Common myeloid progenitor, CD34-positive (primary cell): ENCODE data around the gene ANKRD11.

Source experiments
- CTCF ChIA-PET: fragments of 350-600 bp; sonication (Branson Sonifier 250); formaldehyde crosslinking; loops from one replicate; lab custom pipeline; 2021; ENCODE audit warnings: antibody characterized with exemption; lab: Charles Lee
- POLR2A ChIA-PET: fragments of 350-600 bp; sonication (Branson Sonifier 250); formaldehyde crosslinking; loops from one replicate; lab custom pipeline; 2021; ENCODE audit warnings: antibody characterized with exemption; lab: Charles Lee
- DNase-seq, 3 donors: peaks; one replicate each; pipeline versions ENCODE4 v3.0.0 to v3.0.0-alpha.2; 2013
- H3K27ac ChIP-seq, 2 experiments: 1 replicate in 1 of 2; 2 replicates in 1 of 2; pipeline ENCODE4 v1.7.0; 2013; ENCODE audit warnings: inconsistent platforms in 2 of 2, low read length in 2 of 2, mild to moderate bottlenecking in 2 of 2, low read depth in 1 of 2, moderate library complexity in 1 of 2; ENCODE audit not compliant: severe bottlenecking in 2 of 2, insufficient read depth in 1 of 2, poor library complexity in 1 of 2
- H3K27me3 ChIP-seq, 5 experiments: replicated peaks in 2 of 5; 1 replicate in 3 of 5; 2 replicates in 2 of 5; pipeline versions ENCODE4 v1.6.1 to v1.7.0; 2013; ENCODE audit warnings: low read length in 4 of 5, mild to moderate bottlenecking in 2 of 5, moderate library complexity in 2 of 5, inconsistent platforms in 1 of 5; ENCODE audit not compliant: insufficient read depth in 5 of 5, control insufficient read depth in 4 of 5
- H3K36me3 ChIP-seq, 4 experiments: 1 replicate in 2 of 4; 2 replicates in 2 of 4; pipeline versions ENCODE4 v1.6.1 to v1.7.0; 2013; ENCODE audit warnings: low read length in 3 of 4, control low read depth in 1 of 4, mild to moderate bottlenecking in 1 of 4; ENCODE audit not compliant: control insufficient read depth in 4 of 4, insufficient read depth in 4 of 4
- H3K4me1 ChIP-seq, 4 experiments: 1 replicate in 3 of 4; 2 replicates in 1 of 4; pipeline versions ENCODE4 v1.6.1 to v1.7.1; 2013; ENCODE audit warnings: low read length in 3 of 4, mild to moderate bottlenecking in 3 of 4, control low read depth in 1 of 4, inconsistent platforms in 1 of 4, moderate library complexity in 1 of 4; ENCODE audit not compliant: control insufficient read depth in 4 of 4, insufficient read depth in 4 of 4; ENCODE audit errors: control extremely low read depth in 1 of 4
- H3K4me3 ChIP-seq, 7 experiments: 1 replicate in 4 of 7; 2 replicates in 3 of 7; pipeline versions ENCODE4 v1.5.1 to v1.7.0; 2013; ENCODE audit warnings: mild to moderate bottlenecking in 7 of 7, low read length in 6 of 7, moderate library complexity in 6 of 7, inconsistent platforms in 2 of 7, low read depth in 2 of 7, control low read depth in 1 of 7; ENCODE audit not compliant: insufficient read depth in 4 of 7, control insufficient read depth in 1 of 7; ENCODE audit errors: extremely low read depth in 1 of 7
- H3K9me3 ChIP-seq, 5 experiments: 1 replicate in 4 of 5; 2 replicates in 1 of 5; pipeline versions ENCODE4 v1.6.1 to v1.7.1; 2013; ENCODE audit warnings: low read length in 4 of 5, mild to moderate bottlenecking in 2 of 5, inconsistent platforms in 1 of 5, low read depth in 1 of 5, moderate library complexity in 1 of 5; ENCODE audit not compliant: control insufficient read depth in 4 of 5, insufficient read depth in 2 of 5; ENCODE audit errors: control extremely low read depth in 1 of 5
- WGBS: methylation state at CpG from one replicate; pipeline ENCODE4 v1.1.5; 2013; ENCODE audit not compliant: insufficient coverage; 5-methylcytosine and 5-hydroxymethylcytosine counted together

The ANKRD11 gene

DNA sequence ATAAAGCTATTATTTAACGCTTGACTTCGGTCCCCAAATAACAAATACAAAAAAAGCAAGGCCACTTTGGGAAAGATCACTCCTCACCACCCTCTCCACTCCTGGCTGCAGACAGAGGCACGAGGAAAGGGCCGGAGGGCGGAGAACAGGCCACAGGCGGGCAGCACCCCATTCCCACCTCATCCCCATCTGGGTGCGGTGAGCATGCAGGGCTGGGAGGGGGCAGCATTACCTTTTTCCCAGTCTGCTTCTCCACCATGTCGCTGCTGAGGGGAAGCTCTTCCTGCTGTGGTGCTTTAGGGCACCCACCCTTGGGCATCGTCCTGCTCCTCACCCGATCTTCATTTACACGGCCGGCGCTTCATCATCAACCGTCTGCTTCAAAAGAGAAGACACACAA, 173.7 kb downstream of the ANKRD11 start:
- H3K4me3 ChIP-seq: peak overlapping the region in 2 of 7 experiments; percentile 5 to 60
- CTCF ChIA-PET: interaction anchor here (0.5 to 1.5 kb wide), 4 partner anchors 7 to 187 kb away, joined by 3 to 4 read pairs (median 3); no protein-coding TSS in a partner anchor

DNA sequence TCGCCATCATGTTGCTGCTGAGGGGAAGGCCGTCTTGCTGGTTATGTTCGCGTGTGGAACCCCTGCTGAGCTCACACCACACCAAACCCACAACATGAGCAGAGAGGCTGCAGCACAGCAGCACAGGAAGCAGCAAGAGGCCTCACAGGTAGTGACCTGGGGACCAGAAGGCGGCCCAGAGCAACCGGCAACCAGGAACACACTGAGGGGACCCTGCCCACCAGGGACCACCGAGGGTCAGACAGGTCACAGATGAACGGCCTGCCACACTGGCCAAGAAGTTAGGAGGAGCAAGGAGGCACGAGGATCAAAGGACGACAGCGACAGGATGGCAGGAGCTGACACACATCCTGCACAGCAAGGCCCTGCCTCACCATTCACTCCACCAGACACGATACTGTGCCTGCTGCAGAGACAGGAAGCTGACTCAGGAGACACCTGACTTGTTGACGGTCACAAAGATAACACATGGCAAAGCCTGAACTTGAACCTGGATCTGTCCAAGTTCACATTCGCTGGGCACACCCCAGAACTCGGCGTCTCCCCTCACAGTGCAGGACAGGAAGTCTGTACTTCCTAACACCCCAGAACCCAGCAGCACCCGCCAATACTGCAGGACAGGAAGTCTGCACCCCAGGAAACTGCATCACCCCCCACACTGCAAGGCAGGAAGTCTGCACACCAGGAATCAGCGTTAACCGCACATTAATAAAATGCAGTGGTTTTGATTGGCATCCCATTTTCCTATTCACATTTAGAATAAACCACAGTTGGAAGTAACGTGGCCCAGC, 174.4 kb downstream of the ANKRD11 start:
- CTCF ChIA-PET: interaction anchor here (0.5 to 4.9 kb wide), 9 partner anchors 9 to 192 kb away, joined by 3 to 25 read pairs (median 4); partner anchors contain the start of gene SPG7
- DNase-seq: peak; percentile 90 to 98 (median 96)
- Histone ChIP-seq H3K9me3 (no peaks in the 10 kb centered on the region), H3K36me3 (peaks cover 6 to 45% (median 22%) of the 10 kb centered on the region in 4 experiments), H3K4me3 (peak overlapping the region in 4 of 7 experiments; percentile 17 to 60 (median 40)), H3K27me3 (no peaks in the 10 kb centered on the region), H3K4me1 (peaks cover 3 to 79% (median 68%) of the 10 kb centered on the region in 4 experiments), H3K27ac (peak overlapping the region; percentile 41 to 74)
- POLR2A ChIA-PET: interaction anchor here (0.5 to 1.5 kb wide), 3 partner anchors 69 to 511 kb away, joined by 3 to 4 read pairs (median 3); partner anchors contain the start of gene ANKRD11
- WGBS: 5% methylated on average over 19 of the region's 20 CpGs

More for the DNA sequence above, 173.7 kb downstream of the ANKRD11 start:
- Histone ChIP-seq H3K36me3 (peaks cover 6 to 38% (median 19%) of the 10 kb centered on the region in 4 experiments), H3K27ac (peak overlapping the region in 1 of 2 experiments; percentile 74), H3K9me3 (no peaks in the 10 kb centered on the region), H3K27me3 (no peaks in the 10 kb centered on the region), H3K4me1 (peaks cover 3 to 85% (median 70%) of the 10 kb centered on the region in 4 experiments)
- POLR2A ChIA-PET: no interaction called here
- peak in 2 of 3 donors; percentile 14 to 30 for DNase-seq
- 68% methylated on average over 10 of the region's 14 CpGs for WGBS

DNA sequence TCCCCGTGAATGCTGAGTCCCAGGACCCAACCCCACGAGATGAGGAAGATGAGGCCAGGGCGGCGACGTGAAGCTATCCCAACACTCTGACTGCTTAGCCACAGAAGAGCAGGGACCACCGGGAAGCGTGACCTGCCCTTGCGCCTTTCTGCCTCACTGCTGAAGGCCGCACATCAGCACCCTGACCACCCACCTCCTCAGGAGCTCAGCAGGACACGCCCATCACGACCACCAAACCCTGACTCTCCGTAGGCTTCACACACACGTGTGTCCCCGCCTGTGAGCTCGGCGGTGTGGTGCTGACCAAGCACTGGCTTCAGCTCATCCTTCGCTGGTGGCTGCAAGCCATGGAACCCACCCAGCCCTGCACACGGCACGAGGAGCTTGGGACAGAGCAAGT, 175.1 kb downstream of the ANKRD11 start:
- 84% methylated on average over 18 of the region's 19 CpGs for WGBS

DNA sequence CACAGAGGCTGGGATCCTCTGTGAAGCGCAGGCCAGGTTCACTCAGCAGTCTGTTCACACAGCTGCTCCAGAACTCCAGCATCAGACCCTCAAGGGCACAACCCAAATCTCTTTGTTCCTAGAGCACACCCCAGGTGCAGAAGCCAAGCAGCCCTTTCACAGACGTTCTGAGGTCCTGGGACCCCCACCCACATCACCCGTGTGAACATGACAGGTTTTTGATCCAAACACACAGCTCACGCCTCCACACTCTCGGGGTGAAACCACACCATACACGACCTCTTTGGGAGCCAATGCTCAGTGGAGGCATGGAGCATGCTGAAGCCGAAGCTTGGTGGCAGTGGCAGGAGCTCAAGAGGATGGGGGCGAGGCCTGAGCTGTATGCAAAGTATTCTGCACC, 175.5 kb downstream of the ANKRD11 start:
- peak overlapping the region in 1 of 7 experiments; percentile 9 for H3K4me3 ChIP-seq
- POLR2A ChIA-PET: interaction anchor here (1.5 kb wide), 1 partner anchor 68 kb away, joined by 3 read pairs; no protein-coding TSS in a partner anchor

More for the DNA sequence above, 175.1 kb downstream of the ANKRD11 start:
- peak overlapping the region; percentile 41 to 74 for H3K27ac ChIP-seq
- H3K4me1 ChIP-seq: peaks cover 3 to 72% (median 61%) of the 10 kb centered on the region in 4 experiments
- H3K36me3 ChIP-seq: peaks cover 10 to 51% (median 25%) of the 10 kb centered on the region in 4 experiments
- ChIA-PET POLR2A (interaction anchor here (1.0 to 1.5 kb wide), 2 partner anchors 68 to 175 kb away, joined by 3 to 4 read pairs; partner anchors contain the start of gene ANKRD11), CTCF (interaction anchor here (0.7 to 4.9 kb wide), 9 partner anchors 7 to 193 kb away, joined by 3 to 25 read pairs (median 4); partner anchors contain the start of gene SPG7)
- no peaks in the 10 kb centered on the region for H3K27me3 ChIP-seq
- no peaks in the 10 kb centered on the region for H3K9me3 ChIP-seq
- DNase-seq: no peak
- H3K4me3 ChIP-seq: peak overlapping the region in 4 of 7 experiments; percentile 17 to 60 (median 40)

DNA sequence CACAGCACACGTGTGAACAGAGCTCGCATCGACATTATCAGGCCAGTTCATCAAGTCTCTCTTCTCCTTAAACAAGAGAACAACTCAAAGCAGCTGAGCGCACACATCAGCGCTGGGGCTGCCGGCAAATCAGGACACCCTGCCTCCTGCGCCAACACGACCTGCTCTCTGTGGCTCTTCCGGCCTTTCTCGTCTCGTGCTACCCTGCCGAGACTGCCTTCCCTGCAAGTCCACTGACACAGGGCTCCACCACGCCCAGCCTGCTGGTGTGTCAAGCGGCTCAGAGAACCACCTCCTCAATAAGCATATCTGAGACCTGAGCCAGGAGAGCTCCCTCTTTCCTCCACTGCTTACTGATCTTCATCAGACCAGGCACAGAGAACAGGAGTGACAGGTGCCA, 176.0 kb downstream of the ANKRD11 start:
- CTCF ChIA-PET: interaction anchor here (0.7 to 4.9 kb wide), 5 partner anchors 8 to 67 kb away, joined by 3 to 25 read pairs (median 4); no protein-coding TSS in a partner anchor
- Histone ChIP-seq H3K27ac (no peak overlapping the region), H3K4me1 (peaks cover 3 to 69% (median 53%) of the 10 kb centered on the region in 4 experiments), H3K27me3 (no peaks in the 10 kb centered on the region), H3K9me3 (no peaks in the 10 kb centered on the region), H3K36me3 (peaks cover 10 to 56% (median 32%) of the 10 kb centered on the region in 4 experiments), H3K4me3 (no peak overlapping the region)
- POLR2A ChIA-PET: no interaction called here
- WGBS: 98% methylated on average over 14 of the region's 14 CpGs
- no peak for DNase-seq

More for the DNA sequence above, 175.5 kb downstream of the ANKRD11 start:
- no peak overlapping the region for H3K27ac ChIP-seq
- no peak for DNase-seq
- no peaks in the 10 kb centered on the region for H3K9me3 ChIP-seq
- CTCF ChIA-PET: interaction anchor here (0.7 to 4.9 kb wide), 6 partner anchors 8 to 68 kb away, joined by 3 to 25 read pairs (median 4); no protein-coding TSS in a partner anchor
- 89% methylated on average over 7 of the region's 8 CpGs for WGBS
- H3K36me3 ChIP-seq: peaks cover 10 to 53% (median 29%) of the 10 kb centered on the region in 4 experiments
- H3K27me3 ChIP-seq: no peaks in the 10 kb centered on the region
- H3K4me1 ChIP-seq: peaks cover 3 to 72% (median 58%) of the 10 kb centered on the region in 4 experiments

DNA sequence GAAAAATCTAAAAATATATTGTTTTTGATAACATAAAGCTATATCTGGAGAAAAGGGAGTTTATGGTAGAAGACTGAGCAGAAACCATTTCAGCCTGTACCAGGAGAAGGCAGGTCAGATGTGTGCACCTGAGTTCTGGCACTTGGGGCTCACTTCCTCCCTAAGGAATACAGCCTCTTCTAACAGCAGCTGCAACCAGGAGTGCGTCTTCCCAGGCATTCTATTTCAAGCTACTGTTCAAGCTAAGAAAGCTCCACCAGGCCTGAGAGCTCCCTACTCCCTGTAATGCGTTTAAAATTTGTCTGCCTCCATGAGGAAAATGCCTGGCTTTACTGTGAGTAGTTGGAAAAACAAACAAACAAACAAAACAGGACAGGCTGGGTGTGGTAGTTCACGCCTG, 176.8 kb downstream of the ANKRD11 start:
- Histone ChIP-seq H3K36me3 (peaks cover 10 to 60% (median 32%) of the 10 kb centered on the region in 4 experiments), H3K27me3 (no peaks in the 10 kb centered on the region), H3K9me3 (no peaks in the 10 kb centered on the region), H3K27ac (no peak overlapping the region), H3K4me3 (no peak overlapping the region), H3K4me1 (peaks cover 3 to 62% (median 50%) of the 10 kb centered on the region in 4 experiments)
- 81% methylated on average over 3 of the region's 3 CpGs for WGBS
- no peak for DNase-seq
- ChIA-PET CTCF (interaction anchor here (0.8 to 4.9 kb wide), 8 partner anchors 9 to 126 kb away, joined by 3 to 25 read pairs (median 4); no protein-coding TSS in a partner anchor), POLR2A (no interaction called here)
